NT2/D1 (cell line): Measurements from ENCODE around the gene PRKCB.

Experiments
- SUZ12 ChIP-seq: IDR thresholded peaks from 2 replicates; pipeline ENCODE4 v1.6.1; 2011; ENCODE audit not compliant: insufficient read length, insufficient read depth; ENCODE audit errors: extremely low read depth
- YY1 ChIP-seq: IDR thresholded peaks from 2 replicates; pipeline ENCODE4 v1.6.1; 2011; ENCODE audit not compliant: insufficient read length, insufficient read depth
- ZNF274 ChIP-seq: IDR thresholded peaks from 2 replicates; pipeline ENCODE4 v1.6.1; 2011; ENCODE audit warnings: mild to moderate bottlenecking, low read depth, low read length

- TF ChIP-seq YY1 (no peak), SUZ12 (no peak), ZNF274 (no peak)
These were observed 187.8 kb downstream of the PRKCB start for GRCh38 chr16:24023621-24024020.
